ENCODE results near the gene SOX1. TPM values are rescaled to one million over a fixed set of nuclear protein-coding genes. Genes with fewer than 3 reads are reported as not detected.

Gene SOX1
- total RNA-seq, 1 experiment from 2014 or later = not detected

GRCh38 chr13:112056739-112057438 is 10.1 kb upstream of the SOX1 start:
- Mint-ChIP-seq H3K36me3 (ENCODE audit: insufficient read depth, unreplicated experiment) (no peaks in the 10 kb centered on the region), H3K4me1 (ENCODE audit: insufficient read depth, unreplicated experiment) (no peaks in the 10 kb centered on the region), H3K9me3 (ENCODE audit: unreplicated experiment) (peaks cover 4% of the 10 kb centered on the region), H3K27ac (ENCODE audit: low read depth, unreplicated experiment) (no peak overlapping the region), H3K27me3 (ENCODE audit: insufficient read depth, unreplicated experiment) (no peaks in the 10 kb centered on the region), H3K4me3 (ENCODE audit: unreplicated experiment) (no peak overlapping the region)
- ChIA-PET CTCF (interaction anchor here (0.7 kb wide), 1 partner anchor 1576 kb away, joined by 3 read pairs; no protein-coding TSS in a partner anchor), POLR2A (no interaction called here)
- no peak for DNase-seq (ENCODE audit: unreplicated experiment)
- intact Hi-C loops (cut with micrococcal nuclease) = no loop called here
- BruUV-seq (replicated peaks) = no TSS peak
- TF ChIP-seq CTCF (IDR thresholded peaks at IDR 0.05; ENCODE audit: unreplicated experiment) = no peak

GRCh38 chr13:112057439-112057735 is 9.6 kb upstream of the SOX1 start:
- Mint-ChIP-seq H3K9me3 (ENCODE audit: unreplicated experiment) (peaks cover 7% of the 10 kb centered on the region), H3K4me1 (ENCODE audit: insufficient read depth, unreplicated experiment) (no peaks in the 10 kb centered on the region), H3K36me3 (ENCODE audit: insufficient read depth, unreplicated experiment) (no peaks in the 10 kb centered on the region), H3K27ac (ENCODE audit: low read depth, unreplicated experiment) (no peak overlapping the region), H3K27me3 (ENCODE audit: insufficient read depth, unreplicated experiment) (no peaks in the 10 kb centered on the region), H3K4me3 (ENCODE audit: unreplicated experiment) (no peak overlapping the region)
- ChIA-PET CTCF (interaction anchor here (0.7 kb wide), 1 partner anchor 1575 kb away, joined by 3 read pairs; no protein-coding TSS in a partner anchor), POLR2A (no interaction called here)
- intact Hi-C loops (cut with micrococcal nuclease) = no loop called here
- no TSS peak for BruUV-seq (replicated peaks)
- no peak for DNase-seq (ENCODE audit: unreplicated experiment)
- TF ChIP-seq CTCF (IDR thresholded peaks at IDR 0.05; ENCODE audit: unreplicated experiment) = no peak

- BruUV-seq (replicated peaks) = no TSS peak
- TF ChIP-seq CTCF (IDR thresholded peaks at IDR 0.05; ENCODE audit: unreplicated experiment) = no peak
- H3K9me3 Mint-ChIP-seq (ENCODE audit: unreplicated experiment) = peaks cover 8% of the 10 kb centered on the region
- H3K4me1 Mint-ChIP-seq (ENCODE audit: insufficient read depth, unreplicated experiment) = no peaks in the 10 kb centered on the region
- H3K27me3 Mint-ChIP-seq (ENCODE audit: insufficient read depth, unreplicated experiment) = no peaks in the 10 kb centered on the region
- POLR2A ChIA-PET = no interaction called here
- H3K27ac Mint-ChIP-seq (ENCODE audit: low read depth, unreplicated experiment) = no peak overlapping the region
- DNase-seq (ENCODE audit: unreplicated experiment) = no peak
- H3K4me3 Mint-ChIP-seq (ENCODE audit: unreplicated experiment) = no peak overlapping the region
- H3K36me3 Mint-ChIP-seq (ENCODE audit: insufficient read depth, unreplicated experiment) = no peaks in the 10 kb centered on the region
- intact Hi-C loops (cut with micrococcal nuclease) = no loop called here
- CTCF ChIA-PET = interaction anchor here (0.7 kb wide), 1 partner anchor 1575 kb away, joined by 3 read pairs; no protein-coding TSS in a partner anchor
Measured at GRCh38 chr13:112057736-112058518, 9.0 kb upstream of the SOX1 start.

GRCh38 chr13:112058519-112058873 is 8.5 kb upstream of the SOX1 start:
- no peak for DNase-seq (ENCODE audit: unreplicated experiment)
- Mint-ChIP-seq H3K4me1 (ENCODE audit: insufficient read depth, unreplicated experiment) (no peaks in the 10 kb centered on the region), H3K27ac (ENCODE audit: low read depth, unreplicated experiment) (no peak overlapping the region), H3K9me3 (ENCODE audit: unreplicated experiment) (peaks cover 14% of the 10 kb centered on the region), H3K36me3 (ENCODE audit: insufficient read depth, unreplicated experiment) (no peaks in the 10 kb centered on the region), H3K4me3 (ENCODE audit: unreplicated experiment) (no peak overlapping the region), H3K27me3 (ENCODE audit: insufficient read depth, unreplicated experiment) (no peaks in the 10 kb centered on the region)
- intact Hi-C loops (cut with micrococcal nuclease) = no loop called here
- no TSS peak for BruUV-seq (replicated peaks)
- TF ChIP-seq CTCF (IDR thresholded peaks at IDR 0.05; ENCODE audit: unreplicated experiment) = no peak
- CTCF ChIA-PET = no interaction called here
- POLR2A ChIA-PET = no interaction called here
